Loucy (cell line): Measurements from ENCODE around the gene SLC22A17.

Experiments used
- CTCF ChIP-seq: fragments of 200-600 bp; sonication (generic); conservative IDR thresholded peaks from 2 replicates; pipeline ENCODE4 v1.5.1; 2014; ENCODE audit warnings: mild to moderate bottlenecking, antibody characterized with exemption, low read length
- EZH2phosphoT487 ChIP-seq: fragments of 200-600 bp; IDR thresholded peaks from 2 replicates; pipeline ENCODE4 v1.6.1; 2018; ENCODE audit warnings: antibody characterized with exemption, mild to moderate bottlenecking, moderate library complexity, borderline replicate concordance

- TF ChIP-seq CTCF (no peak), EZH2phosphoT487 (no peak)
Observed at GRCh38 chr14:23399136-23399535, 46.4 kb upstream of the SLC22A17 start.
